NCI-H2171 (cell line): ENCODE results near the gene DDR2.
A peak's percentile ranks its signal among the peaks of the same experiment; 100 is the strongest.
"Not testable (repeated sequence)": the region's sequence is repeated elsewhere in the genome, so short reads cannot be mapped to it uniquely, and the experiment has no call there.

ENCODE experiments used
- DNase-seq: peaks from one replicate; lab custom pipeline; 2025; lab: John Stamatoyannopoulos, UW

DDR2 gene

DNA sequence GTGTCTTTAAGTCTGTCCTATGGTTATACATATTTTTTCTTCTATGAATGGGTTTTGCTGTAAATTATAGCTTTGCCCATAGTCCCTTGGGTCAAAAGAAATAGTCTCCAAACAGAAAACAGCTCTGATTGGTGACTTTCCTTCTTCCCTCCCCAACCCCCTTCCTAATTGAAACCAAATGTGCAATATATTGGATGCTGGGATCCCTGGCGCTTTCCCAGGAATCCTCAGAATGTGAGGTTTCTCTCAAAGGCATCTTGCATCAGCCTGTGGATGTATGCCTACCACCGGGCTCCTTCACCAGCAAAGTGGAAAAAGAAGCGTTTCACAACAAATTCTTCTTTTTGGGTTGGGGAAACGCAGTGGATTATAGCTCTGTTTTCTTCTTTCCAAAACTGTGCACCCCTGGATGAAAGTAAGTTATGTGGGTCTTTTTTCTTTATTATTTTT is at the start of gene DDR2:
TSS of gene DDR2 (plus strand) at position 248 of the 450 bp plus-strand sequence. CDS start 86,600 bp downstream, outside the sequence.
- DNase-seq, result no peak

DNA sequence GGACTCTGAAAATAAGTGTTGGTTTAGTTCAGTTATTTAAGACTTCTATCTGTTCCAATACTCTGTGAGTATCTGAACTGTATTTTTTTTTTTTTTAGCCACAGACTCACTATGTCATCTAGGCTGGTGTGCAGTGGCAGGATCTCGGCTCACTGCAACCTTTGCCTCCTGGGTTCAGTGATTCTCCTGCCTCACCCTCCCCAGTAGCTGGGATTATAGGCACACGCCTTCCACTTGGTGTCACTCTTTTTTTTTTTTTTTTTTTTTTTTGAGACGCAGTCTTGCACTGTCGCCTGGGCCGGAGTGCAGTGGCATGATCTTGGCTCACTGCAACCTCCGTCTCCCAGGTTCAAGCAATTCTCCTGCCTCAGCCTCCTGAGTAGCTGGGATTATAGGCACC is 49.4 kb upstream of the DDR2 start:
- not testable (repeated sequence) for DNase-seq

DNA sequence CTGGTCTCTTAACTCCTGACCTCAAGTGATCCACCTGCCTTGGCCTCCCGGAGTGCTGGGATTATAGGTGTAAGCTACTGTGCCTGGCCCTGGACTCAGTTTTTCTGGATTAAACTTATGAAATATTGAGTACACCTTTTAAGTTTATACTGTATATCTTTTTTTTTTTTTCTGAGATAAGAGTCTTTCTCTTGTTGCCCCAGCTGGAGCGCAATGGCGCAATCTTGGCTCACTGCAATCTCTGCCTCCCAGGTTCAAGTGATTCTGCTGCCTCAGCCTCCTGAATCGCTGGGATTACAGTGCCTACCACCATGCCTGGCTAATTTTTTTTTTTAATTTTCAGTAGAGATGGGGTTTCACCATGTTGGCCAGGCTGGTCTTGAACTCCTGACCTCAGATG is 47.2 kb upstream of the DDR2 start:
- not testable (repeated sequence) for DNase-seq

- DNase-seq, result peak; percentile 14
These were observed 44.9 kb upstream of the DDR2 start for GRCh38 chr1:162587347-162587746.

DNA sequence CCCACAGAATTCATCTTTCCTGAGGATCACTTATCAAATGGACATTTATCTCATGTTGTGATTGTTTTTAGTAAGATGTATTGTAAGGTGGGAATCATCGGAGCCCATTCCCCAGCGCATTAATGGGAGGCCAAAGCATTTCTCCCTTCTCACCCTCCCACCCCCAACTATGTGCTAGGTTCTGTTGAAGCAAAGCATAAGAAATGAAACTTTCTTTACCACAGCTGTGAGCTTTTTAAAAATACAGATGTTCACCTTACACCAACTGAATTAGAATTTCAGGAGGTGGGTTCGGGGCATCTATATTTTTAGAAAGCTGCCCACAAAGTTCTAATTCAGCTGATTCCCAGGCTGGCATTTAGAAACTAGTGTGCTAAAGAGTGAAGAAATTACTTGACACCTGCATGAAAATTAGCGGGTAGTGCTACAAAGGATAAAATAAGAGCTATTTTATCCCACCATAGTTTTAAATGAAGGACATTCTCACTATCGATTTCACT is 44.5 kb upstream of the DDR2 start:
- DNase-seq, result no peak

- DNase-seq, result no peak
These were observed 42.2 kb upstream of the DDR2 start for GRCh38 chr1:162590101-162590500.

DNA sequence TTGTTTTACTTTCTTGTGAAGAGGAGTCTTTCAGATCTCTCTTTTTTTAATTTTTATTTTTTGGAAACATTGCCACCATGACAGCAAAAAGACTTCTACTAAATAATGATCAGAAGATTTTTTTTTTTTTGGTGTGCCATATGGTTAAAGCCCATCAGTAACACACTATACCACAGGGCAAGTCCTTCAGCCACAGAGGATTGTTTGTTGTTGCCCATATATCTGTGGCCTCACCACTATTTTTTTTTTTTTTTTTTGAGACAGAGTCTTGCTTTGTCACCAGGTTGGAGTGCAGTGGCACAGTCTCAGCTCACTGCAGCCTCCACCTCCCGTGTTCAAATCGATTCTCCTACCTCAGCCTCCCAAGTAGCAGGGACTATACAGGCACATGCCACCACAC is 41.6 kb upstream of the DDR2 start:
- no peak for DNase-seq

GRCh38 chr1:162596514-162597170 is 35.6 kb upstream of the DDR2 start:
- no peak for DNase-seq

GRCh38 chr1:162599451-162599850 is 32.8 kb upstream of the DDR2 start:
- no peak for DNase-seq

GRCh38 chr1:162603117-162603516 is 29.1 kb upstream of the DDR2 start:
- DNase-seq, result not testable (repeated sequence)

DNA sequence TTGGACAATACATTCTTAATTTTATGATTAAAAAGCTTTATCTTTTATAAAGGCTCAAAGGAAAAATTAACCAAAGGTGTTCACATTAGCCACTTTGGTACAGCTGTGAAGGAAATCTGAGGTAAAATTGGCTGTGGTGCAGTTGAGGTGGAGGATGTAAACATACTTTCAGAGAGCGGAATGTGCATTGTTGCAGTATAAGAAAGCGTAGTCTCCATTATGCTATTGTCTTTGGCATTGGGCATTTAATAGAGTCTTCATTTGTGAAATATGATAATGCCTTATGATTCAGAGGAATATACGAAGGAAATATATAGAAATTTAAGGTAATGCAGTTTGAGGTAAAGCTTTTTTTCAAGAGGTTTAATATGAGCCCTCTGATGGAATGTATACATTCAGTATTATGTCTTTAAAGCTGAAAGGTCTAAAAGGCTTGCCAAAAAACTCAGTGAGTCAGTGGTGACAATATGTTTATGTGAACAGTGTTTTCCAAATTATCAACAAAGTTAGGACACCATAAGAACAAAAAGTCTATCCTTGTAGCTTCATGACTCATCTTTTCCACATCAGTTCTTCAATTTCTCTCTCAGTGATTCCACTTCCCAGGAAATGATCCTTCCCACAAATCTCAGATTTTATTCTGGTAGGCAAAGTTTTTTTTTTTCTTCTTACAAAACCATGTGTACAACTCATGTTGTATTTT is 26.9 kb upstream of the DDR2 start:
- DNase-seq, result no peak

DNA sequence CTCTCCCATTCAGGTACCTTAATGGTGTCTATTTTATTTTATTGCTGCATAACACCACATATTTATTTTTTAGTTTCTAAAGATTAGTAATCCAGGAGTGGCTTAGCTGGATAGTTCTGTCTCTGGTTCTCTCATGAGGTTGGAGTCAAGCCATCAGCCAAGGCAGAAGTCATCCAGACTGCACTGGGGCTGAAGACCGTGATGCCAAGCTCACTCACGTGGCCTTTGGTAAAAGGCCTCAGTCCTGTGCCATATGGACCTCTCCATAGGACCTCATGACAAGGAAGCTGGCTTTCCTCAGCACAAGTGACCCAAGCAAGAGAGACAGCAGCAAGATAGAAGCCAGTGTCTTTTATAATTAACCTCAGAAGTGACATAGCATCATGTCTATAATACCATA is 23.0 kb upstream of the DDR2 start:
- DNase-seq, result no peak

DNA sequence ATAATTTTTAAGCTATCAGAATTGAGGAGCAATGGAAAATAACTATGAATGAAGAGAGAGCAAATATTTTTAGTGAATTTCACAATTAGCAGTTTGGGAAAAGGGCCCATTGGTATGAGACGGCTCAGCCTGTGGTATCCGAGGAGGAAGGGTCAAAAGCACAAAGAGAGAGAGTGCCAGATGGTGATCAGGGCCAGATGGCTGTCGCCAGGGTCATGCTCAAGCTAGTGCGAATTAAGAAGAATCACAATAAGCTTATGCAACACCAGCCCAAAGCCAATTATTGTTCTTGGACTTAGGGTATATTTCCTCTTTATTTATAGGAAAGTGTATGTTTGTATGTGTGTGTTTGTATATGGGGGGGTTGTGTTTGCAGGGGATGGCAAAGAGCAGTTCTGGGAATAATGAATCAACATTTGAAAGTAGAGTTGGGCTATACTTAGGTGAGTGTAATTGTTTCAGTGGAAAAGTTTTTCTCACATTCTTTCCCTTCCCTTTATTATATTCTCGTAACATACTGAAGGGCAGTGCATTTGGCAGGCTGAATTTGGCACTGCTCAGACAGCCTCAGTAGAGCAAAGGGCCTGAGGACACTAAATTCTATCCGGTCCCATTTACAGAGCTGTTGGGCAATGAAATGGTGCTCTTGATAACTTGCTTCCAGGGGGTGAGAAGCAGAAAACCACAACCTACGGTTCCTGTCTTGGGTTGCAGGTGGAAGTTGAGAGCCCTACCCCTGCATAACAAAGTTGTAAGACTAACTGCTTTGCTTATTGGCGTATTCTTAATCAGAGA is 19.5 kb upstream of the DDR2 start:
- no peak for DNase-seq

GRCh38 chr1:162616848-162617247 is 15.4 kb upstream of the DDR2 start:
- no peak for DNase-seq

DNA sequence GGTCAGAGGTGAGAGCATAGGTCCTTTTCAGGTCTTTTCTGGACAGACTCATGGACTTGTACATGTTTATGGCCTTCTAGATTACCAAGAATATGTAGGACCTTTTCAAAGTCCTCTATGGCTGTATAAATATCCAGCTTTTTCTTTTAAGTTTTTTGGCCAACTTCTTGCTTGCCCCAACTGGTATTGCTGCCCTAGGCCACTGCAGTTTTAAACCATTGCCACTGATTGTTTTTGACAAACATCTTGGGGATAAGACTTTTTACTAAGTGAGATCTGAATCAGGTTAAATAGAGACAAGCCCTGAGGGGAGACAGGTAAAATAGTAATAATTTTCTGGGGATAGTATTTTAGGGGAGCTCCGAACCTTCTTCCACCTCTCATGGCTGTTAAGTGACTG is 14.8 kb upstream of the DDR2 start:
- no peak for DNase-seq

DNA sequence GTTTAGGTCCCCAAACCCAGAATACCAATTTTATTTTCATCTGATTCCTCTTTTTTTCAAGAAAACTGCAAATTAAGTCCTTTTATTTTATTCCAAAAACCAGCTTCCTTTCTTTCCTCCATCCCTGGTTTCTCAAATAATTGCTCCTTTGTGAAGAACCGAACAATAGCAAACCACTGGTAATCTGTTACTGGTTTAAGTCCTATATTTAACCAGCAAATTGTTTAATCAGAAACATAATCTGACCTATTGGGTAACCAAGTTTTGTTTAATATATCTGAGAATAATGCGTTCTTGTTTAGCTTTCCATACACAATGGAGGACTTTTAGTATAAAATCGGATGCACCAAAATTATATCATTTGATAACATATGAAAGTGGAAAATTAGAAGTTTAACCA is 13.2 kb upstream of the DDR2 start:
- no peak for DNase-seq

DNA sequence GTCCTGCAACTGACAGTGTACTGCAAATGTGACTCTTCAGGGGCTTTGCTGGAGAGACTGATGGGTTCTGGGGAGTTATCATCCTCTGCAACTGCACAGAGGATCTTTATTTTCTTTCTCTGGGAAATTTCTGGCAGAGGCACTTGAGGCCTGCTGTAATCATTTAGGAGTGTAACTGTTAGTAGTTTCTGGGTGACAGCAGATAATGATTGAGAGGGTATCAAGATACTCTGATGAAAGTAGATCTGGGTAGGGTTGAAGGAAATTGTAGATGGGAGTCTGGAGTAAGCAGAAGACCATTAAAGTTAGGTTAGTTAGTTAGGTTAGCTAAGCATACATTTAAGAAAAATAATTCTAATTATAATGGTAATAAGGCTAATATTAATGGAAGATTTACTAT is 11.0 kb upstream of the DDR2 start:
- no peak for DNase-seq

DNA sequence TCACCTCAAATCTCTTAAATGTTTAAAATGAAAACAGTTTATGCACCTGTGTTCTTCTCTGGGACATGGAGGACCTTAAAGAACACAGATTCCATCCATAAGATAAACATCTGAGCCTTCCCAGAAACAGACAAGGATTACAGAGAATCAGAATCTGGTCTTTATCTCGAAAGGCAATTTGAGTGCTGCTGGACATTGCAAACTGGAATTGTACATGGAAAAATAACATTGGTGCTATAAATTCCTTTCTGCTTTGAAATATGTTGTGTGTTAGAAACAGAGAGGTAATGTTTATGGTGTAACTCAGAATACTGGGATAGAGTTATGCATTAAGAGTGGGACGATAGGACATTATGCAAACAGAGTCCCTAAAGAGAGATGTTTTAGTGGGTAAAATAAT is 6.6 kb upstream of the DDR2 start:
- DNase-seq, result no peak

DNA sequence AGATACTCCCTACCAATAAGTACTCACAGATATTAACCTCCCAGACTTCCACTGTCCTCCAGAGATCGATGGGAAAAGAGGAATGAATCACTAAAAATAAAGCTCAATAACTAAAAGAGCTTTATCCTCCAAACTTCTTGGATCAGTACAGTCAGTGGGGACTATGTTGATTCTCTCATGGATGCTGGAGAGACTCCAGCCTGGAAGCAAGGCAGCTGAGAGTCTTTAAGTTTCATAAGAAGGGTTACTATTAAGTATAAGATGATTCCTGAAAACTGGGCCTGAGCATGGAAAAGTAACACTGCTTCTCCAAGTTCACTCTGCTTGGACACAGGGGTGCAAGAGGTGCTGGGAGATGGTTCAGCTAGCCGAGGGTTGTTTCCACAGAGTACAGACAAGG is 6.2 kb upstream of the DDR2 start:
- DNase-seq, result no peak

DNA sequence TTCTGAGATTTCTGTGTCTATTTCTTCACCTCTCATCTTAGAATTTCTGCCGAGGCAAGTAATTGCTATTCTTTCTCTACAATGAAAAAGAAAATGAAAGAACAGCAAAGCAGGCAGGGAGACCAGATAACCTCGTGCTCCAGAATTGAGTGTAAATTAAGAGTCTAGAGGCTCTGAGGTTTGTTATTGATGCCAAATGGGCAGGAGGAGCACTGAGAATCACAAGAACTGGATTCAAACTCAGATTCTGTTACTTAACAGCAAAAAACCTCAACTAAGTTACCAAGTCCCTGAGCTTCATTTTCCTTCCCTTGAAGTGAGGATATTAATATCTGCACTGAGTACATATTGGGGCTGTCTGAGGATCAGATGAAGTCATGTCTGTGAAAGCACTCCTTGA is 5.5 kb upstream of the DDR2 start:
- DNase-seq, result no peak

DNA sequence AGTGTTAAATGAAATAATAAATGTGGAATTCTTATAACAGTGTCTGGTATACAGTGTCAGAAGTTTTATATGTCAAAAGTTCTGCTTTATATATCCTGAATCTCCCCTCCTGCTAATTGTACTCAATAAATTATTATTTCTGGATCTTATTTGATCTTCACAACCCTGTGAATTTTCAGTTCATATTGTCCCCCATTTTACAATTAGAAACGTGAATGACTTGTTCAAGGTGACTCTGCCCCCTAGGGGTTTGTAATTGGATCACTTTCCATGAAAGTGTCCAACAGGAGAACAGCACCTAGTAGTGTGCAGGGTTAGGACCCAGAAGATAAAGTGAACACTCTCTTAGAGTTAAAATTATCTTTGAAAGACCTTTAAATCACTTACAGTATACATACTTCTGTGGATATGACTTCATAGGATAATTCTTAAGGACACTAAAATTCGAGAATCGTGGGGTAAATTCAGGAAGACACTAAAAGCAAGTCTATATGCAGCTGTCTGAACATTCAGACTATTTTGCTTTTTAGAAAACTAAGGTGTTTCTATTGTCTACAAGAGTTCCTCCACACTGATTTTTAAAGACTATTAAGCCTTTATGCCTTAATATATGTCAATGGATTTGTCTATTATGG is 4.5 kb upstream of the DDR2 start:
- peak; percentile 12 for DNase-seq

GRCh38 chr1:162629077-162629627 is 3.1 kb upstream of the DDR2 start:
- no peak for DNase-seq
